Hepatic stellate cell (primary cell): ENCODE data around the gene SHC3.
"Not testable (repeated sequence)": the region's sequence is repeated elsewhere in the genome, so short reads cannot be mapped to it uniquely, and the experiment has no call there.

ENCODE experiments used
- DNase-seq: peaks from one replicate; pipeline ENCODE4 v3.0.0; 2011; ENCODE audit warnings: low spot score

SHC3 gene, protein sequence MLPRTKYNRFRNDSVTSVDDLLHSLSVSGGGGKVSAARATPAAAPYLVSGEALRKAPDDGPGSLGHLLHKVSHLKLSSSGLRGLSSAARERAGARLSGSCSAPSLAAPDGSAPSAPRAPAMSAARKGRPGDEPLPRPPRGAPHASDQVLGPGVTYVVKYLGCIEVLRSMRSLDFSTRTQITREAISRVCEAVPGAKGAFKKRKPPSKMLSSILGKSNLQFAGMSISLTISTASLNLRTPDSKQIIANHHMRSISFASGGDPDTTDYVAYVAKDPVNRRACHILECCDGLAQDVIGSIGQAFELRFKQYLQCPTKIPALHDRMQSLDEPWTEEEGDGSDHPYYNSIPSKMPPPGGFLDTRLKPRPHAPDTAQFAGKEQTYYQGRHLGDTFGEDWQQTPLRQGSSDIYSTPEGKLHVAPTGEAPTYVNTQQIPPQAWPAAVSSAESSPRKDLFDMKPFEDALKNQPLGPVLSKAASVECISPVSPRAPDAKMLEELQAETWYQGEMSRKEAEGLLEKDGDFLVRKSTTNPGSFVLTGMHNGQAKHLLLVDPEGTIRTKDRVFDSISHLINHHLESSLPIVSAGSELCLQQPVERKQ

DNA sequence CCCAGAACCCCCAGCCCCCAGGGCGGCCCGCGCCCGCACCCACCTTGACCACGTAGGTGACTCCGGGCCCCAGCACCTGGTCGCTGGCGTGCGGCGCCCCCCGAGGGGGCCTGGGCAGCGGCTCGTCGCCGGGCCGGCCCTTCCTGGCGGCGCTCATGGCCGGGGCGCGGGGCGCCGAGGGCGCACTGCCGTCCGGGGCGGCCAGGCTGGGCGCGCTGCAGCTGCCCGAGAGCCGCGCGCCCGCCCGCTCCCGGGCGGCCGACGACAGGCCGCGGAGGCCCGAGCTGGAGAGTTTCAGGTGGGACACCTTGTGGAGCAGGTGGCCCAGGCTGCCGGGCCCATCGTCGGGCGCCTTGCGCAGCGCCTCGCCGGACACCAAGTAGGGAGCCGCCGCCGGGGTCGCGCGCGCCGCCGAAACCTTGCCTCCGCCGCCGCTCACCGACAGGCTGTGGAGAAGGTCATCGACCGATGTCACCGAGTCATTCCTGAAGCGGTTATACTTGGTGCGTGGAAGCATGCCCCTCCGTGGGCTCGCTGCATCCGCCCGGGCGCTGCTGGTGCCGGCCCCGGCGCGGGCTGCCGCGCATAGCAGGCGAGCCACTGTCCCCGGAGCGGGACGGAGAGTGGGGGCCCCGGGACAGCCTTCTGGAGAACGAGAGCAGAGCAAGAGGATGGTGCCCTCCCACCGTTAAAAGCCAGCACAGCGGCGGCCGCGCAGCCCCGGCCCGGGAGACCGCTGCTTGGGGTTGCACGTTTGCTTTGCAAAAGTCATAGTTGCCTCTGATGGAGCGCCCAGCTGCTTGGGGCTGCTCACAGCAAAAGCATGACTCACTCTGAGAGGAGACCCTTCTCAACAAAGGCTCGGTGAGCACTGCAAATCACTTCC lies at the start of gene SHC3:
TSS of gene SHC3 (minus strand) at position 875 of the 886 bp plus-strand sequence. CDS start at position 517, 358 bp downstream.
- DNase-seq, result peak; percentile 38

GRCh38 chr9:89225991-89226471 lies 47.4 kb upstream of the SHC3 start:
- DNase-seq, result no peak

GRCh38 chr9:89225587-89225986 lies 47.0 kb upstream of the SHC3 start:
- no peak for DNase-seq

GRCh38 chr9:89225036-89225435 lies 46.4 kb upstream of the SHC3 start:
- DNase-seq, result no peak

DNA sequence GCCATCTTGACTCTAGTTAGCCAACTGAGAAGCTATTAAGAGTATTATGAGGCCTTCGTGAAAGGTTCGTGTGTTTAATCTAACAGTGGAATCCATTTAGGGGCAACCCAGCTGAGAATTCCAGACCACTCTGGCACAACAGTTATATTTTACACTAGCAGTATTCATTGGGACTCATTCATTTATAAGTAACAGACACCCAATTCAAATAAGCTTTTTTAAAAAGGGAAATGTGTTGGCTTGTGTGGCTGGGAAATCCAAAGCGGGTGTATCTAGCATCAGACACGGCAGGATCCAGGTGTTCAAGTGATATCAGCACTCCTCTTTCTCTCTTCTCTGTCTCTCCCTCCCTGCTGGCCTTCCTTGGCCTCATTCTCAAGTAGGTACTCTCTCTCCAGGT lies 46.0 kb upstream of the SHC3 start:
- DNase-seq, result no peak

DNA sequence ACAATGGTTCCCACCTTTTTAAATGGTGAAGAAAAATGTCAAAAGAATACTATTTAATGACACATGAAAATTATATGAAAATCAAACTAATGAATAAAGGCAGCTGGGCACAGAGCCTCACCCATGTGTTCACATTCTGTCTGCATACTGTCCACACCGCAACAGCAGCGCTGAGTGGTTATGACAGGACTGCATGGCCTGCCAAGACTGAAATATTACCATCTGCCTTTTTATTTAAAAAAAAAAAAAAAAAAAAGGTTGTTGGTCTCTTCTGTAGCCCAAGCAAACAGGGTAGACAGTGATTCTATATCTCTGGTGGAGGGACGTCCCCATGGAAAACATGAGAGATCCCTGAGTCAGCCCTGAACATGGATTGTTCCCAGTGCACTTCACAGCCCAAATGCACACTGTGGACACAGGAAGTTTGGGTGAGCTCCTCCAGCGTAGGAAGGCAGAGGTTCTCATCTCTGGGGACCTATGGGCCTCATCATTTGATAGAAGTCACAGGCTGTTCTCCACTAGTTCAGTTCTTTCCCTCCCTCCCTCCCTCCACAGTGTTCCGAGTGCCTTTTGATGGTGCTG lies 44.9 kb upstream of the SHC3 start:
- DNase-seq, result no peak

DNA sequence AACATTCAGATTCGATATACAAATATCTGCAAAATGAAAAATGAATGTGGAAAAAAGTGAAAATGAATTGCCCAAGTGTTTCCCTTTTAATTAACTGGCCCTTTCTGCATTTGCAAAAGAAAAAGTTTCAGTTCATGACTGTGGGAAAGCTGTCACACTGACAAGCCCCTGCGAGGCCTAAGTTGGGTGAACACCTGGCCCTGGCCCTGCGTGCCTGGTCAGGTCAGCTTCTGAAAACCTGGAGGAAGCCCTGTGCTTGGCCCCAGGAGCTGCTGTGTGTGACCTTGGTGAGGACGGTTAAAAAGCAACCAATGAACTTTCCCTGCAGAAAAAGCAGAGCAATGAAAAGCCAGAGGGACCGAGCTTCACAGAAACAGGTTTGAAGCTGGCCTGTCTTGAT lies 41.0 kb upstream of the SHC3 start:
- no peak for DNase-seq

- no peak for DNase-seq
Observed at GRCh38 chr9:89218040-89218928, 39.7 kb upstream of the SHC3 start.

GRCh38 chr9:89215342-89215741 lies 36.7 kb upstream of the SHC3 start:
- no peak for DNase-seq

GRCh38 chr9:89213396-89213880 lies 34.8 kb upstream of the SHC3 start:
- DNase-seq, result no peak

GRCh38 chr9:89212171-89212570 lies 33.6 kb upstream of the SHC3 start:
- DNase-seq, result no peak

- not testable (repeated sequence) for DNase-seq
Observed at GRCh38 chr9:89209311-89209710, 30.7 kb upstream of the SHC3 start.

GRCh38 chr9:89207026-89207425 lies 28.4 kb upstream of the SHC3 start:
- DNase-seq, result no peak

- DNase-seq, result no peak
Observed at GRCh38 chr9:89204801-89205200, 26.2 kb upstream of the SHC3 start.

GRCh38 chr9:89195131-89195797 lies 16.6 kb upstream of the SHC3 start:
- no peak for DNase-seq

DNA sequence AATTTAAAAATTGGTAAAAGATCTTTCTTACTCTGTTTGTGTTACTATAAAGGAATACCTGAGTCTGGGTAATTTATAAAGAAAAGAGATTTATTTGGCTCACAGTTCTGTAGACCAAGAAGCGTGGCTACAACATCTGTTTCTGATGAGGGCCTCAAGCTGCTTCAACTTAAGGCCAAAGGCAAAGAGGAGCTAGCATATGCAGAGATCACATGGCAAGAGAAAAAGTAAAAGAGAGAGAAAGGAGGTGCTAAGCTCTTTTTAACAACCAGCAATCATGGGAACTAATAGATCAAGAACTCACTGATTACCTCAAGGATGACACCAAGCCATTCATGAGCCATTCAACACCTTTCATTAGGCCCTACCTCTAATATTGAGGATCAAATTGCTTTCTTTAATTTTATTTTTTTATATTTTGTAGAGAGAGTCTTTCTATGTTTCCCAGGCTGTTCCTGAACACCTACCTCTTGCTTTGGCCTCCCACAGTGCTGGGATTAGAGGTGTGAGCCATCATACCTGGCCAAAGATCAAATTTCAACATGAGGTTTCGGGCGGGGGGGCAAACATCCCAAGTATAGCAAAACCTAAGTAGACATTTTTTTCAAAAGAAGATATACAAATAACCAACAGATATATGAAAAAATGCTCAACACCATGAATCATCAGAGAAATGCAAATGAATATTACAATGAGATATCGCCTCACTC lies 16.0 kb upstream of the SHC3 start:
- no peak for DNase-seq

DNA sequence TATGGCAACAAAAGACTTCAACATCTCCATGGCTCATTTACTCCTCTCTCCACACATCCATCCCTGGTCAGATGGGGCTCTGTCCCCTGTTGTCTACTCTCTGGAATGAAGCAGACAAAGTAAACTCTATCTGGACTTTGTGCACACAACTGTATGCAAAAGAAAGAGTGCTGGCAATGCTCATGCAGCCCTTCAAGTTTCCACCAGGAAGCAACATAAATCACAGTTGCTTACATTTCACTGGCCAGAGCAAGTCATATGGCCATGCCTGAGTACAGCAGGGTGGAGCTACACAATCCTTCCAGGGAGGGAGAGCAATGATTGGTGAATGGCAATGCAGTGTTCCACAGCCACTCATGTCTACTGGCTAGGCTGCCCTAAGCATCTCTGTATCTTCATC lies 12.4 kb upstream of the SHC3 start:
- DNase-seq, result no peak

GRCh38 chr9:89189215-89189614 lies 10.6 kb upstream of the SHC3 start:
- DNase-seq, result no peak

DNA sequence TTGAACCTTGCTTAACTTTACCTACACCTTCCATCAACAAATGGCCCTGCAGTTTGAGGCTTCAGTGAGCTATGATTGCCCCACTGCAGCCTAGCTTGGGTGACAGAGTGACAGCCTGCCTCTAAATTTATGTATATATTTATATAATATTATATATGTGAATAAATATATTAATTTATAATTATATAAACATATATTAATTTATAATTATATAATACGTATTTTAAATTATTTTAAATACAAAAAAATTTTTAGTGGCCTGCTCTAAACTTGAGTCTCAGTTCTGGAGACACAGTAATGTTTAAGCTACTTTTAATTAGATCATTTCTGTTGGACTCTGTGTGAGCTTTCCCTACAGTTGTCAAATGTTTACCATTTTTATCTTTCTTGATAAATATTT lies 9.3 kb upstream of the SHC3 start:
- no peak for DNase-seq

GRCh38 chr9:89187541-89187940 lies 8.9 kb upstream of the SHC3 start:
- DNase-seq, result no peak
